H9 (cell line): ENCODE measurements around the gene PRSS23. TPM values are rescaled to one million over a fixed set of nuclear protein-coding genes. Genes with fewer than 3 reads are reported as not detected.

Source experiments
- DNase-seq: peaks from one replicate; pipeline ENCODE4 v3.0.0-alpha.2; 2017
- H2AFZ ChIP-seq: one replicate; pipeline ENCODE4 v1.6.1; 2013; ENCODE audit warnings: mild to moderate bottlenecking, low read length, control low read depth, moderate library complexity
- H2AK5ac ChIP-seq: 2 replicates; pipeline ENCODE4 v1.6.1; 2013; ENCODE audit warnings: low read length, control low read depth, mixed read lengths; ENCODE audit not compliant: insufficient read length
- H2BK120ac ChIP-seq: one replicate; pipeline ENCODE4 v1.6.1; 2013; ENCODE audit warnings: low read depth, mild to moderate bottlenecking, low read length, control low read depth, inconsistent platforms; ENCODE audit not compliant: poor library complexity, severe bottlenecking
- H2BK12ac ChIP-seq: 2 replicates; pipeline ENCODE4 v1.6.1; 2013; ENCODE audit warnings: low read length, control low read depth, mixed read lengths, low read depth; ENCODE audit not compliant: insufficient read length
- H2BK15ac ChIP-seq: 2 replicates; pipeline ENCODE4 v1.6.1; 2013; ENCODE audit warnings: low read depth, low read length, control low read depth
- H2BK20ac ChIP-seq: one replicate; pipeline ENCODE4 v1.6.1; 2013; ENCODE audit warnings: low read depth, mild to moderate bottlenecking, low read length, control low read depth, inconsistent platforms; ENCODE audit not compliant: poor library complexity, severe bottlenecking
- H2BK5ac ChIP-seq: 2 replicates; pipeline ENCODE4 v1.6.1; 2013; ENCODE audit warnings: low read length, control low read depth, mixed read lengths; ENCODE audit not compliant: insufficient read length
- H3K14ac ChIP-seq: 2 replicates; pipeline ENCODE4 v1.6.1; 2013; ENCODE audit warnings: low read length, control low read depth; ENCODE audit not compliant: insufficient read depth
- H3K18ac ChIP-seq: 2 replicates; pipeline ENCODE4 v1.6.1; 2013; ENCODE audit warnings: low read depth, mild to moderate bottlenecking, mixed read lengths, low read length, control low read depth; ENCODE audit not compliant: insufficient read length
- H3K23ac ChIP-seq: 2 replicates; pipeline ENCODE4 v1.6.1; 2013; ENCODE audit warnings: low read length, control low read depth, mixed read lengths, low read depth; ENCODE audit not compliant: insufficient read length
- H3K23me2 ChIP-seq: 2 replicates; pipeline ENCODE4 v1.6.1; 2013; ENCODE audit warnings: low read depth, mild to moderate bottlenecking, mixed read lengths, low read length, control low read depth; ENCODE audit not compliant: insufficient read length, poor library complexity, severe bottlenecking
- H3K27ac ChIP-seq: 2 replicates; pipeline ENCODE4 v1.5.1; 2013; ENCODE audit warnings: low read length, control low read depth, mixed read lengths, low read depth; ENCODE audit not compliant: insufficient read length
- H3K27me3 ChIP-seq: 2 replicates; pipeline ENCODE4 v1.6.1; 2013; ENCODE audit warnings: low read length, control low read depth, inconsistent platforms; ENCODE audit not compliant: insufficient read depth
- H3K4ac ChIP-seq: 2 replicates; pipeline ENCODE4 v1.6.1; 2013; ENCODE audit warnings: low read depth, mild to moderate bottlenecking, control low read depth, inconsistent platforms, low read length, moderate library complexity
- H3K4me1 ChIP-seq: 2 replicates; pipeline ENCODE4 v1.6.1; 2013; ENCODE audit warnings: low read length, control low read depth, inconsistent platforms; ENCODE audit not compliant: insufficient read depth
- H3K4me2 ChIP-seq: 2 replicates; pipeline ENCODE4 v1.6.1; 2013; ENCODE audit warnings: low read length, control low read depth, mixed read lengths; ENCODE audit not compliant: insufficient read length, insufficient read depth
- H3K56ac ChIP-seq: 2 replicates; pipeline ENCODE4 v1.6.1; 2013; ENCODE audit warnings: low read depth, mild to moderate bottlenecking, mixed read lengths, low read length, control low read depth; ENCODE audit not compliant: insufficient read length
- H3K79me1 ChIP-seq: 2 replicates; pipeline ENCODE4 v1.6.1; 2013; ENCODE audit warnings: low read depth, mild to moderate bottlenecking, moderate library complexity, low read length, control low read depth, inconsistent platforms; ENCODE audit not compliant: insufficient read depth, poor library complexity, severe bottlenecking
- H3K79me2 ChIP-seq: 2 replicates; pipeline ENCODE4 v1.6.1; 2013; ENCODE audit warnings: low read length, control low read depth, inconsistent platforms; ENCODE audit not compliant: insufficient read depth
- H3K9ac ChIP-seq: 2 replicates; pipeline ENCODE4 v1.6.1; 2013; ENCODE audit warnings: low read length, control low read depth, mixed read lengths; ENCODE audit not compliant: insufficient read length; ENCODE audit errors: extremely low read depth
- H3K9me3 ChIP-seq: one replicate; pipeline ENCODE4 v1.6.1; 2013; ENCODE audit warnings: low read depth, low read length, inconsistent platforms; ENCODE audit not compliant: control insufficient read depth
- H3T11ph ChIP-seq: one replicate; pipeline ENCODE4 v1.6.1; 2013; ENCODE audit warnings: mild to moderate bottlenecking, low read length, control low read depth, inconsistent platforms
- H4K20me1 ChIP-seq: one replicate; pipeline ENCODE4 v1.6.1; 2013; ENCODE audit not compliant: control insufficient read depth, insufficient read length, insufficient read depth
- H4K5ac ChIP-seq: 2 replicates; pipeline ENCODE4 v1.6.1; 2013; ENCODE audit warnings: low read depth, mild to moderate bottlenecking, mixed read lengths, low read length, control low read depth; ENCODE audit not compliant: insufficient read length
- H4K8ac ChIP-seq: replicated peaks from 2 replicates; pipeline ENCODE4 v1.6.1; 2013; ENCODE audit warnings: low read length, control low read depth, mixed read lengths, low read depth; ENCODE audit not compliant: insufficient read length
- H4K91ac ChIP-seq: 2 replicates; pipeline ENCODE4 v1.6.1; 2013; ENCODE audit warnings: low read depth, mild to moderate bottlenecking, moderate library complexity, mixed read lengths, low read length, control low read depth; ENCODE audit not compliant: insufficient read length
- H3K27ac Mint-ChIP-seq, 3 experiments: 2 replicates in 2 of 3; 3 replicates in 1 of 3; pipeline ENCODE4 v1.8.0; 2020 to 2021; ENCODE audit warnings: mixed read lengths in 3 of 3, mild to moderate bottlenecking in 1 of 3, moderate library complexity in 1 of 3
- H3K27me3 Mint-ChIP-seq: 2 replicates; pipeline ENCODE4 v1.8.0; 2021; ENCODE audit warnings: low read depth, mild to moderate bottlenecking, moderate library complexity, mixed read lengths
- H3K36me3 Mint-ChIP-seq, 3 experiments: 2 replicates in 2 of 3; 3 replicates in 1 of 3; pipeline ENCODE4 v1.8.0; 2020 to 2021; ENCODE audit warnings: low read depth in 3 of 3, mixed read lengths in 3 of 3; ENCODE audit not compliant: insufficient read depth in 1 of 3
- H3K4me1 Mint-ChIP-seq, 2 experiments: 2 replicates each; pipeline ENCODE4 v1.8.0; 2020; ENCODE audit warnings: mixed read lengths in 2 of 2
- H3K4me3 Mint-ChIP-seq, 2 experiments: 2 replicates in 1 of 2; 3 replicates in 1 of 2; pipeline ENCODE4 v1.8.0; 2020 to 2021; ENCODE audit warnings: mild to moderate bottlenecking in 2 of 2, mixed read lengths in 2 of 2, moderate library complexity in 1 of 2
- H3K9me3 Mint-ChIP-seq, 2 experiments: 2 replicates in 1 of 2; 3 replicates in 1 of 2; pipeline ENCODE4 v1.8.0; 2020; ENCODE audit warnings: mild to moderate bottlenecking in 2 of 2, mixed read lengths in 2 of 2, moderate library complexity in 1 of 2
- CTCF ChIP-seq: fragments of 200-600 bp; sonication (generic); conservative IDR thresholded peaks from 3 replicates; pipeline ENCODE4 v1.8.0; 2021; ENCODE audit warnings: antibody characterized with exemption, mild to moderate bottlenecking
- total RNA-seq: library from RNA; stranded (reverse); gene quantifications from 2 replicates; pipeline ENCODE4 v1.2.1, GENCODE V29; 2021

The PRSS23 gene
- total RNA-seq, 1 experiment from 2014 or later = 6.9 TPM

- H2BK20ac ChIP-seq = no peak overlapping the region
- H3T11ph ChIP-seq = no peak overlapping the region
- no peaks in the 10 kb centered on the region for H3K79me1 ChIP-seq
- Mint-ChIP-seq H3K4me1 (peaks cover 34% of the 10 kb centered on the region in 2 experiments), H3K27me3 (no peaks in the 10 kb centered on the region), H3K9me3 (no peaks in the 10 kb centered on the region), H3K36me3 (peaks cover 1 to 14% (median 8%) of the 10 kb centered on the region in 3 experiments; a peak in 4 of 7 replicates), H3K27ac (no peak overlapping the region), H3K4me3 (no peak overlapping the region)
- no peak for TF ChIP-seq CTCF
- H3K23ac ChIP-seq = no peak overlapping the region
- H4K8ac ChIP-seq = no peak overlapping the region
- no peak overlapping the region for H3K56ac ChIP-seq
- no peak overlapping the region for H4K5ac ChIP-seq
- H4K91ac ChIP-seq = no peak overlapping the region
- H3K27me3 ChIP-seq = no peaks in the 10 kb centered on the region
- no peak overlapping the region for H3K18ac ChIP-seq
- no peak overlapping the region for H3K4ac ChIP-seq
- H2AK5ac ChIP-seq = no peak overlapping the region
- no peak overlapping the region for H2BK12ac ChIP-seq
- H3K23me2 ChIP-seq = no peaks in the 10 kb centered on the region
- H2BK5ac ChIP-seq = no peak overlapping the region
- no peak overlapping the region for H3K9ac ChIP-seq
- no peaks in the 10 kb centered on the region for H4K20me1 ChIP-seq
- DNase-seq = no peak
- no peaks in the 10 kb centered on the region for H3K9me3 ChIP-seq
- H3K4me2 ChIP-seq = no peak overlapping the region
- H3K4me1 ChIP-seq = peaks cover 1% of the 10 kb centered on the region; the same call in 1 of the 2 replicates
- no peak overlapping the region for H2BK120ac ChIP-seq
- H3K27ac ChIP-seq = no peak overlapping the region
- H2BK15ac ChIP-seq = no peak overlapping the region
- H2AFZ ChIP-seq = no peak overlapping the region
- H3K79me2 ChIP-seq = no peaks in the 10 kb centered on the region
- H3K14ac ChIP-seq = no peak overlapping the region
Observed at GRCh38 chr11:86809561-86809960, 9.2 kb downstream of the PRSS23 start.
